Cortex of kidney (tissue), 1 donor: ENCODE results near the gene ADAM21.
"Not testable (repeated sequence)": the region's sequence is repeated elsewhere in the genome, so short reads cannot be mapped to it uniquely, and the experiment has no call there.

Experiments
- DNase-seq: peaks from one replicate; lab custom pipeline; 2025; lab: John Stamatoyannopoulos, UW

Gene ADAM21

GRCh38 chr14:70477356-70478105 lies 25.6 kb downstream of the ADAM21 start:
- not testable (repeated sequence) for DNase-seq

- no peak for DNase-seq
Measured at GRCh38 chr14:70489579-70490200, 37.7 kb downstream of the ADAM21 start.

- DNase-seq = no peak
Measured at GRCh38 chr14:70498191-70498590, 46.2 kb downstream of the ADAM21 start.
